A673 (cell line): ENCODE measurements around the gene NTN1. TPM values are rescaled to one million over a fixed set of nuclear protein-coding genes. Genes with fewer than 3 reads are reported as not detected.

Experiments
- BruUV-seq: library from RNA; stranded (reverse); fragments of 400-500 nt; replicated peaks from 2 replicates; lab custom pipeline; 2021; lab: Mats Ljungman, UMichigan
- CTCF ChIA-PET: fragments of 300-600 bp; sonication (Branson Sonifier 250); formaldehyde crosslinking; loops from one replicate; lab custom pipeline; 2022; ENCODE audit warnings: antibody characterized with exemption; lab: Charles Lee
- POLR2A ChIA-PET: fragments of 300-600 bp; sonication (Branson Sonifier 250); formaldehyde crosslinking; loops from one replicate; lab custom pipeline; 2022; ENCODE audit warnings: antibody characterized with exemption; ENCODE audit not compliant: low non-redundant PET; lab: Charles Lee
- DNase-seq: peaks from one replicate; pipeline ENCODE4 v3.0.0-alpha.2; 2015; ENCODE audit warnings: low spot score
- H3K27ac ChIP-seq: fragments of 200-600 bp; sonication (generic); 2 replicates; pipeline ENCODE4 v1.5.1; 2016; ENCODE audit warnings: mixed run types, low read depth, mild to moderate bottlenecking, mixed read lengths, antibody characterized with exemption, low read length; ENCODE audit not compliant: poor library complexity, severe bottlenecking
- H3K27me3 ChIP-seq: fragments of 200-600 bp; sonication (generic); replicated peaks from 2 replicates; pipeline ENCODE4 v1.6.1; 2017; ENCODE audit warnings: mixed run types, low read depth, mild to moderate bottlenecking, mixed read lengths, antibody characterized with exemption, low read length; ENCODE audit not compliant: insufficient read depth, poor library complexity
- H3K36me3 ChIP-seq: fragments of 200-600 bp; sonication (generic); 2 replicates; pipeline ENCODE4 v1.6.1; 2016; ENCODE audit warnings: mixed run types, mild to moderate bottlenecking, mixed read lengths, antibody characterized with exemption, low read length; ENCODE audit not compliant: insufficient read depth, poor library complexity, severe bottlenecking
- H3K4me1 ChIP-seq: fragments of 200-600 bp; sonication (generic); 2 replicates; pipeline ENCODE4 v1.6.1; 2017; ENCODE audit warnings: mixed run types, mild to moderate bottlenecking, mixed read lengths, antibody characterized with exemption, low read length; ENCODE audit not compliant: insufficient read depth, poor library complexity, severe bottlenecking
- H3K4me3 ChIP-seq: fragments of 200-600 bp; sonication (generic); 2 replicates; pipeline ENCODE4 v1.5.1; 2016; ENCODE audit warnings: low read depth, mixed run types, mild to moderate bottlenecking, mixed read lengths, low read length; ENCODE audit not compliant: poor library complexity, severe bottlenecking
- H3K9me3 ChIP-seq: fragments of 200-600 bp; sonication (generic); 2 replicates; pipeline ENCODE4 v1.6.1; 2016; ENCODE audit warnings: mixed run types, low read depth, mild to moderate bottlenecking, mixed read lengths, antibody characterized with exemption, low read length; ENCODE audit not compliant: poor library complexity, severe bottlenecking
- CTCF ChIP-seq: fragments of 300-800, 200-600 bp; sonication (generic); conservative IDR thresholded peaks from 2 replicates; pipeline ENCODE4 v1.5.1; 2017; ENCODE audit warnings: low read depth, mild to moderate bottlenecking, antibody characterized with exemption, low read length, moderate library complexity, mixed read lengths
- EZH2 ChIP-seq: fragments of 200-600 bp; sonication (generic); IDR thresholded peaks from 2 replicates; pipeline ENCODE4 v1.6.1; 2017; ENCODE audit warnings: borderline replicate concordance, low read depth, mild to moderate bottlenecking, mixed read lengths, antibody characterized with exemption, low read length; ENCODE audit not compliant: poor library complexity, severe bottlenecking
- intact Hi-C: fragments of 100-400 bp; cut with micrococcal nuclease; formaldehyde crosslinking; loops from one replicate; pipeline ENCODE4 v1.10.0; 2022; ENCODE audit not compliant: unreplicated experiment
- total RNA-seq: library from RNA; stranded (reverse); gene quantifications from 2 replicates; pipeline ENCODE4 v1.2.3, GENCODE V29; 2021

Gene NTN1
- total RNA-seq, 1 experiment from 2014 or later: 4.3 TPM

GRCh38 chr17:9051561-9051960 is 30.3 kb downstream of the NTN1 start:
- H3K4me3 ChIP-seq: no peak overlapping the region
- no TSS peak for BruUV-seq
- POLR2A ChIA-PET: no interaction called here
- intact Hi-C loops: no loop called here
- no peaks in the 10 kb centered on the region for H3K9me3 ChIP-seq
- no peaks in the 10 kb centered on the region for H3K36me3 ChIP-seq
- CTCF ChIA-PET: no interaction called here
- no peak for DNase-seq
- TF ChIP-seq CTCF: no peak
- no peak for TF ChIP-seq EZH2
- H3K4me1 ChIP-seq: no peaks in the 10 kb centered on the region
- H3K27ac ChIP-seq: no peak overlapping the region
- no peaks in the 10 kb centered on the region for H3K27me3 ChIP-seq

- DNase-seq: no peak
- H3K36me3 ChIP-seq: no peaks in the 10 kb centered on the region
- no peaks in the 10 kb centered on the region for H3K27me3 ChIP-seq
- TF ChIP-seq CTCF (no peak), EZH2 (no peak)
- no peak overlapping the region for H3K27ac ChIP-seq
- POLR2A ChIA-PET: no interaction called here
- no peak overlapping the region for H3K4me3 ChIP-seq
- no peaks in the 10 kb centered on the region for H3K4me1 ChIP-seq
- BruUV-seq: no TSS peak
- intact Hi-C loops: no loop called here
- no peaks in the 10 kb centered on the region for H3K9me3 ChIP-seq
- CTCF ChIA-PET: no interaction called here
These were observed 31.6 kb downstream of the NTN1 start for GRCh38 chr17:9052921-9053320.

GRCh38 chr17:9053406-9053805 is 32.1 kb downstream of the NTN1 start:
- no peak overlapping the region for H3K4me3 ChIP-seq
- no peak overlapping the region for H3K27ac ChIP-seq
- ChIA-PET CTCF (no interaction called here), POLR2A (no interaction called here)
- no peaks in the 10 kb centered on the region for H3K4me1 ChIP-seq
- TF ChIP-seq EZH2 (no peak), CTCF (no peak)
- H3K9me3 ChIP-seq: no peaks in the 10 kb centered on the region
- intact Hi-C loops: no loop called here
- H3K27me3 ChIP-seq: no peaks in the 10 kb centered on the region
- H3K36me3 ChIP-seq: no peaks in the 10 kb centered on the region
- no TSS peak for BruUV-seq
- no peak for DNase-seq
